Testis (tissue), 2 donors: ENCODE results near the gene DCP1B.

Experiments used
- CTCF ChIP-seq, 3 experiments: fragments of 450-650 bp in 2 of 3; fragments of 200-600 bp in 1 of 3; sonication (generic) in 1 of 3; IDR thresholded peaks; one replicate each; pipeline ENCODE4 v1.5.1; 2016 to 2019; ENCODE audit warnings: antibody characterized with exemption in 3 of 3, mild to moderate bottlenecking in 2 of 3, moderate library complexity in 1 of 3
- POLR2A ChIP-seq: fragments of 450-650 bp; IDR thresholded peaks from one replicate; pipeline ENCODE4 v1.6.1; 2017; ENCODE audit warnings: antibody characterized with exemption, mild to moderate bottlenecking, moderate library complexity

DNA sequence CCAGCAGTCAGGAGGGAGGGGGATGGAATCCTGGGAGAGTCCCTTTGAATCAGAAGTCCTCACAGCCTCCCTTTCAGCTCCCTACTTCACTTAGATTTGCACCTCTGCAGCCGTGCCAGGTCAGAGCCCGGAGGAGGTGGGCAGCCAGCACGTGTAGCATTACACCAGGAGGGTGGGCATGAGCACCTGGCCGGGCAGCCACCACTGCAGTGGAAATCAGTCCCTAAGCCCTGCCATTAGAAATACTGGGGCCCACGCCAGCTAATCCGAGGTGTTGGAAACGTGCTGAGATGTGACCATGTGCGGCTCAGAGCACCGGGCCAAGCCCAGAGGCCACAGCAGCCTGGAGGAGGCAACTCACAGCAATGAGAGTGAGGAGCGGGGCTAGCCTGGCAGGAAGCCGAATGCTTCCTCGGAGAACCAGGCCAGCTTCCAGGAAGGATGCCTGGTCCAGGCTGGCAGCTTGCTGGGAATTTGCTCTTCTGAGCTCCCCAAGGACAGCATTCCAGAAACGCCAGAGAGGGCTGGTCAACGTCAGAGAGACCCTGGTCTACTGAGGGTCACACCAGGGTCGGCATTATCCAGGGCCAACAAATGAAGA, 76.4 kb downstream of the DCP1B start:
- TF ChIP-seq CTCF (IDR thresholded peaks at IDR 0.05) = no peak
- no peak for TF ChIP-seq POLR2A
